CD4-positive, alpha-beta T cell treated with Interleukin-17A for 4 hours (primary cell): Measurements from ENCODE around the gene CTNNA2.
"Not testable (repeated sequence)": the region's sequence is repeated elsewhere in the genome, so short reads cannot be mapped to it uniquely, and the experiment has no call there.

Source experiments
- DNase-seq: peaks from one replicate; pipeline ENCODE4 v3.0.0-alpha.2; 2020; ENCODE audit warnings: mixed read lengths

The CTNNA2 gene

DNA sequence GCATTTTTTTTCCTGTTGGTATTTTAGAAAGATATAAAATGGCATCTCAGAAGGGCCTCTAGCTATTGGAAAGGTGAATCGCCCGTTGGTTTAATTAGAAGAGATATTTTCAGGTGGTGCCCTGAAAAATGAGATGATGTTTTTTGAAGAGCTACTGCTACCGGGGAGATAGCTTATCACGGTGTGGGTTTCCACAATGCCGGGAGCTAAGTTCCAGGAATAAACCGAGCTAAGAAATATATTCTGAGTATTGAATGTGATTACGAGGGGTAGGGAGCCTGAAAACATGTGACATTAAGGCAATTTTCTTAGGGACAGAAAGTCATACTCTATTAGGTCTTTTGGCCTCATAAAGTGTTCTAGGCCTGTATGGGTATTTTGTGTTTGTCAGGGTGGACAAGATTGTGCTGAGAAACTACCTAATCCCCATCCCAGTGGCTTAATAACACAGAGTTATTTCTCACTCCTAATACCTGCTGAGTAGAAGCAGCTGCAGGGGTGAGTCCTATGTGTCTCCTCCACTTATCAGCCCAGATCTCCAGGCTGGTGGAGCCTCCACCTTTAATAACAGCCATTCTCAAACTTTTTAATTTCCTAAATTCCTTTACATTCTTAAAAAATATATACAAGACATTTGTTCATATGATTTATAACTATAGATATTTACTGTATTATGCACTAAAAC lies 641.5 kb downstream of the CTNNA2 start:
- DNase-seq, result no peak

DNA sequence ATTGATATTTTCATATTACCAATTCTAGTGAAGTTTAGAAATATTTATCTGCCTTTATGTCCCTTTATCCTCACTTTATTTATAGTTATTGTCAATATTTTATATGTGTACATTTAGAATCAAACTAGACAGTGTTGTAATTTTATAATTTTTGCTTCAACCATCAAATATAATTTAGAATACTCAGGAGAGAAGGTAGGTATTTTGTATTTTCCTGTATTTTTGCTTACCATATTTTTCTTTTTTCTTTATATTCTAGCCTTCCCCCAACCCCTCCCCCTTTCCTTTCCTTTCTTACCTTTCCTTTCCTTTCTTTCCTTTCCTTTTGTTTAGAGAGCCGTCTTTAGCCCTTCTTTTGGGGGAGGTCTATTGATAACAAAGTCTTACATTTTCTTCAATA lies 651.5 kb downstream of the CTNNA2 start:
- DNase-seq, result no peak

DNA sequence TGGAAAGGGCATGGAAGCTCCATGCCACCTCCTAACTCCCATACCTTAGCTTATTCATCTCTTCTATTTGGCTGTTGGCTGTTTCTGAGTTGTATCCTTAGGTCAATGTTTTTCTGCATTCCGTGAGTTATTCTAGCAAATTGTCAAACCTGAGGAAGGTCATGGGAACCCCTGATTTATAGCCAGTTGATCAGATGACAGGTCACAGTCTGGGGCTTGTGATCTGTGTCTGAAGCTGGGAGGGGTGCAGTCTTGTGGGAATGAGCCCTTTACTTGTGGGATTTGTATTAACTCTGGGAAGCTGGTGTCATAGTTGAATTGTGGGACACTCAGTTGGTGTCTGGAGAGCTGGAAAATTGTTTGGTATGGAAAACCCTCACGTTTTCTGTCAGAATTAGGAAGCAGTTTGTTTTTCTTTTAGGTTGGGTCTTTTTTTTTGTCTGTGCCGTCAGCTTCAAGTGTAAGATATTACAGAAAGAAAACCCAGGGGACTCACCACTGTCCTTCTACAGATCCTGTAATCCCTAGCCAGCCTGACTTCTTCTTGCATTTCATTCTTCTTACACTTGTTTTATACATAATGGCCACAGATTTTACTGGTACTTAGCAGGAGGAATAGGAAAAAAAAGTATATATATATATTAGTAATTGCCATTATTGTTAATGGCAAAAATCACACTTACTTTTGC lies 653.8 kb downstream of the CTNNA2 start:
- no peak for DNase-seq

- DNase-seq, result no peak
These were observed 654.5 kb downstream of the CTNNA2 start for GRCh38 chr2:80167284-80167808.

DNA sequence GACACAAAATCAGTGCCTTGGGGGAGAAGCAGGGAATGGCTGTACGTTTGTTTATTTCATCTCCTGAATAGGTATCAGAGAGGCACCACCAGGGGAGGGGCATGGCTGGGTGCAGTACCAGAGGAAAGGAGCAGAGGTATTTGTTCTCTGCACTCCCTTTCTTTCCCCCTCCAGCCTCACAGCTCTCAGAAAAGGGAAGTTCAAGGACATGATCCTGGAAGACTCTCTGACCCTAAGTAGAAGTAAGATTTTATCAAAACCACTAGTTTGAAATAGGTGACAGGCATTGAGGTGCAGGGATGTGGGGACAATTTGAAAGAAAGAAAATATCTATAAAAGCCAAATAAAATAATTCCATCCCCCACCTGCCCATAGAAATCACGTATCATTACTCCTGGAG lies 655.2 kb downstream of the CTNNA2 start:
- no peak for DNase-seq

DNA sequence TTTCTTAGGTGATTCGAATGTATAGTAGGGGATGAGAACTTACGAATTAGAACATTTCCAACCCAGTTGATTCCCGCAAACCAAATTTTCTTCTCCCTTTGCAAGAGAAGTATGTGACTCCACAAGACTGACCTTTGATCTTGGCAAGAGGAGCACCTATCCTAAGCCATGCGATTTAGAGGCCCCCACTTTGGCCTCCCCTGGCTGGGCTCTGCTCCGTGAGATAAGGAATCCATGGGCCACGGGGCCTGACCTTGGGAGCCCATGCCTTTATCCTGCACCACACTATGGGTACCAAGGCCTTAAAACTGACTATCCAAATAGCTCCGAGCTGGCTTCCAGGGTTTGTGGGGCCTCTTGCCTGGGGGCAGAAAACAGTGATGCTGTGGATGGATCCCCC lies 656.0 kb downstream of the CTNNA2 start:
- DNase-seq, result no peak

- no peak for DNase-seq
These were observed 657.2 kb downstream of the CTNNA2 start for GRCh38 chr2:80169811-80170594.

DNA sequence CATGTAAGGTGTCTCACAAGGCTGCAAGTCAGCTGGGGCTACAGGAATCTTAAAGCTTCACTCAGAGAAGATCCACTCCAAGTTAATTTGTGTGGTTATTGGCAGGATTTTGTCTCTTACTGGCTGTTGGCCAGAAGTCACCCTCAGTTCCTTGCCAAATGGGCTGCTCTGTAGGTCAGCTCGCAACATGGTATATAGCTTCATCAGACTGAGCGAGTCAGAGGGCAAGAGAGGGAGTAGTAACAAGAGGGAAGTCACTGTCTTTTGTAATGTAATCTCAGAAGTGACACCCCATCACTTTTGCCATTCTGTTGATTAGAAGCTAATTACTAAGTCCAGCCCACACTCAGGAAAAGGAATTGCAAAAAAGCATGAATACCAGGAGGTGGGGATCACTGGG lies 672.2 kb downstream of the CTNNA2 start:
- DNase-seq, result no peak

- no peak for DNase-seq
These were observed 673.4 kb downstream of the CTNNA2 start for GRCh38 chr2:80186262-80186661.

- no peak for DNase-seq
These were observed 674.3 kb downstream of the CTNNA2 start for GRCh38 chr2:80187156-80187555.

DNA sequence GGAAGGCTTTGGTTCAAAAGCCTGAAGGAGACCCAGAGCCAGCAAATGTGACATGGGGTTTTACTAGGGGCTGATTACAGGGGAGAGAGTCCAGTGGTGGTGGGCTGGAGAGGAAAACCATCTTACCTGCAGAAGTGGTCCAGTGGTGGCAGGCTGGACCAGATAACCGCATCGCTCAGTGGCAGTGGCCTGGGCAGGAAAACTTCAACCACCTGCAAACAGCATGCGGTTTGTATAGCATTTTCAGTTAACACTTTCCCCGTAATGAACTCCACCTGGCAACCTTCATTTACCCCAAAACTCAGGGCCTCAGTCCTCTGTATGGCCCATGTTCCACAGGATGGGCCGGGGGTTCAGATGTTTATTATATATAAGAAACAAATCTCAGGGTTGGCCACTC lies 677.3 kb downstream of the CTNNA2 start:
- no peak for DNase-seq

- DNase-seq, result no peak
These were observed 680.7 kb downstream of the CTNNA2 start for GRCh38 chr2:80193566-80193965.

GRCh38 chr2:80195034-80195433 lies 682.2 kb downstream of the CTNNA2 start:
- DNase-seq, result no peak

DNA sequence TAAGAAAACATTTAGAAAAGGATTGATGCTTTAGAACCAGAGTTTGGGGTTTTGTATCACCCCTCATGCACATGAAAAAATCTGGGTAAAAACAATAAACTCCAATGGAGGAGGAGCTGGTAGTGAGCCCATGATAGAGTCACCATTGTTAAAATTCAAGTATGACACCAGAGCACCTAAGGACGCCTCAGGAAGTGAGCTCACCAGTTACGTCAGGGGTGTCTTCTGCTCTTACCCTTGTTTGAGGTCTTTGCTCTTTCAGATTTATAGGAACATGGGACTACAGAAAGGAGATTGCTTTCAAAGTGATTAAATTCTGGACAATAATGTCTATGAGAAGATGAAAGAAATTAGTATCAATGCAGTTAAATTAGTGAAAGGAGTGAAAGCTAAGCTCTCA lies 685.2 kb downstream of the CTNNA2 start:
- no peak for DNase-seq

- no peak for DNase-seq
These were observed 686.7 kb downstream of the CTNNA2 start for GRCh38 chr2:80199504-80199903.

- DNase-seq, result not testable (repeated sequence)
These were observed 691.1 kb downstream of the CTNNA2 start for GRCh38 chr2:80203929-80204328.

DNA sequence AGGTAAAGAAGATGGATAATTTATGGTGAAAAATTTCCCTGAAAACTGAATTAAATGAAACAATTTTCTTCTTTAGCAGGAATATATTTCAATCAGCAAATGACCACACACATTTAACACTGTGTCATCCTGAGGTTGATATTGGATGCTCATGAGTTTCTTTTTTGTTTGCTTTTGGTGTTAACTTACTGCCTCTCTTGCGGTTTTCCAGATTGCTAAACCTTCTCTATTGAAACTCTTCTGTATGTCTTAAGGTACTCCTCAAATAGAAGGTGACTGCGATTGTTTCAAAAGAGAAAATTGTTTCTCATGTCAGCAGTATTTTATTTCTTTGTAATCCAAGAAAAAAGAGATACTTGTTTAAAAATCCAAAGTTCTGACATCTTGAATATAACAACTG lies 692.6 kb downstream of the CTNNA2 start:
- no peak for DNase-seq

DNA sequence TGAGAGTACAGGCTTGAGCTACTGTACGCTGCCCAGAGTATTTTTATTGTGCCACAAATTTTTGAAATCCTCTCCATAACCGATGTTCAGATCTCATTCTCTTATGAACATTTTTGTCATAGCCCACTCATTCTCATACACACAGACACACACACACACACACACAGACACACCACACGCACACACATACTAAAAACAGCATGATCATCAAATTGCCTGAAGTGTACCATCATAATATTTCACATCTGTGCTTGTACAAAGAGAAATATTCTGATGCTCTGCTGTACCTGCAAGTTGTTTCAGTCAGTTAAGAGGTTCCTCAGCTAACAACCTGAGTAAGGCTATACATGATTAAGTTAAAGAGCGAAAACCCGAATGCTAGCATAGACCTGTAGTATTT lies 696.6 kb downstream of the CTNNA2 start:
- no peak for DNase-seq

DNA sequence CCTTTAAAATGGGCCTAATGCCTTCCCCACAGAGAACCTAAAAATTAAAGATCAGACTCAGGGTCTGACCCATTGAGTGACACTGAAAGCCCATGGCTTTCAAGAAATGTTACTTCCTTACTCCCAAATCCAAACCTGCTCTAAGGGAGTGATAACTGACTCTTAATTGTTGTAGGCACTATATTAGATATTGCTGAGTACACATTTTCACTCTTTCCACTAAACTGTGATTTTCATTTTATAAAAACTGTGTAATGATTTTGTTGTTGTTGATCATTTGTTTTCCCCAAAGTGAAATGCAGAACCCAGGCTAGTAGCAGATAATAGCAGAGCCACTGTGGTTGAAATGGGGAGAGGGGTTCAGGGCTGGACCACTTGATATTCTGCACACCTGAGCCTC lies 704.6 kb downstream of the CTNNA2 start:
- no peak for DNase-seq

- no peak for DNase-seq
These were observed 709.8 kb downstream of the CTNNA2 start for GRCh38 chr2:80222644-80223043.

DNA sequence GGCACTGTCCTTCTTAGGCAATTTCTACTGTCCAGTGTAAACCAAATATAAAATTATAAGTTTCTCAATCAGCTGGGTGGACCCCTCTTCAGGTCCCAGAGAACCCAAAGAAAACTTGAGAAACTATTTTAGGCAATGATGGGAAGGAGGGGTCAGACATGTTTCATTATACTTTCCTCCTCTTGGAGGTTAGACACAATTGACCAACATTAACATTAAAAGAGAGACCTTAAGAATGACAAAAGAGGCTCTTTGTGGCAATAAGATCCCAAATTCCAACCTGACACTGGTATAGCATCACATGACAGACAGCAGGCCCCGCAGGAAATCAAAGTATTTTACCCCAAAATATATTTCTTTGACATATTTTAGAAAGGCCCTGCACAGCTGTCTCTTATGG lies 718.6 kb downstream of the CTNNA2 start:
- no peak for DNase-seq

DNA sequence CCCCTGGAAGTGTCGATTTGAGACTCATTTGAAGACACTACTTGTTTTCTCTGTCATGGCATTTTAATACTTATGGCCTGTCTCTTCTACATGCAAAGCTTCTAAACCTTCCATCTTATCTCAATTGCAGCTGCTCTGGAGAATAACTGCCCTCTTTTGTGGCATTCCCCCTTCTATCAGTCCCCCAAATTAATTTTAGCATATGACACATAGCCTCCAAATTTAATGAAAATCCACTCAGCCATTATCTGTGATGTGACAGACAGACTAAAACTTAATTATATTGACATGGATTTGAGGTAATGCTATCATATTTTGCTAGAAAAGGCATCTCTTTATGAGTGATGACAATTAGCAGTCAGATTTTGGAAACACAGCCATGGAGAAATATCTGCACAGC lies 720.5 kb downstream of the CTNNA2 start:
- DNase-seq, result no peak

DNA sequence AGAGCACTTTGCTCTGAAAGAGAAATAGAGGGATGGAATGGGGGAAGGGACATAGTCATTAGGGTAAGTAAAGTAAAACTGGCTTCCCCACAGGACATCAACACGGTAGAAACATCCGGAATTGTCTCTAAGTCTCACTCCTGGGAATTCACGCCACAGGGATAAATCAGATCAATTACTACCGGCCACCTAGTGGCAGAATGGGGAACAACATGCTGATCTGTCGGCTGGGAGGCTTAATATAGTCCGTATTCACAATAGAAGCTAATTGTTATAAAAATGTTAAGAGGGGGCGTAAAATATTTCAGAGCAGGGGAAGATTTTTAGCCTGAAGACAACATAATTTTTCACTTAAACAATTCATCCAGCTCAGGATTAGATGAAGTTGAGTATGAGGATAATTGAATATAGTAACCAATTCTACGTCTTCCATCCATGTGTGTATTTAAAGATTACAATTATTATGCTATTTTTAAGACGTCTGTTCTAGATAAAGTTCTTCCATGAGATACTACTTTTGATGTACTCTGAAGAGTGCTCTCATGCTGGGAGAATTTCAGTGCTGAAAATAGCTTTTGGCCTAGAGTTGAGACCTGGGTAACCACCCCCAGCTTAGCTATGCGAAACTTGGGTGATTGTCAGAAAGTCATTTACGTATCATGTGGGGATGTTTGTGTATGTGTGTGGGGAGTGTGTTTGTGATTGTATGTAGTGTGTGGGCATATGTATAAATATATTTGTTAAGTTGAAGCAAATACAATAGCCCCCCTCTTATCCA lies 726.0 kb downstream of the CTNNA2 start:
- peak; percentile 4 for DNase-seq
